HG03280 (cell line): ENCODE results near the gene ITPK1.

Experiments
- ATAC-seq: cut with Tn5 transposase; IDR thresholded peaks from one replicate; pipeline ENCODE4 v1.9.1; 2021; ENCODE audit warnings: mild to moderate bottlenecking, moderate library complexity; ENCODE audit not compliant: unreplicated experiment

The ITPK1 gene

GRCh38 chr14:92942976-92943710 lies 172.6 kb downstream of the ITPK1 start:
- no peak for ATAC-seq

- no peak for ATAC-seq
These were observed 173.1 kb downstream of the ITPK1 start for GRCh38 chr14:92942576-92942975.

- no peak for ATAC-seq
These were observed 173.6 kb downstream of the ITPK1 start for GRCh38 chr14:92942136-92942535.

- no peak for ATAC-seq
These were observed 174.2 kb downstream of the ITPK1 start for GRCh38 chr14:92941531-92941930.

- no peak for ATAC-seq
These were observed 175.2 kb downstream of the ITPK1 start for GRCh38 chr14:92940543-92940942.

GRCh38 chr14:92939699-92940098 lies 176.0 kb downstream of the ITPK1 start:
- ATAC-seq: no peak

- no peak for ATAC-seq
These were observed 176.6 kb downstream of the ITPK1 start for GRCh38 chr14:92938890-92939671.

- no peak for ATAC-seq
These were observed 177.4 kb downstream of the ITPK1 start for GRCh38 chr14:92938235-92938875.

GRCh38 chr14:92937051-92937937 lies 178.4 kb downstream of the ITPK1 start:
- ATAC-seq: no peak

GRCh38 chr14:92936085-92936484 lies 179.6 kb downstream of the ITPK1 start:
- ATAC-seq: no peak

GRCh38 chr14:92935446-92935845 lies 180.3 kb downstream of the ITPK1 start:
- no peak for ATAC-seq

- no peak for ATAC-seq
These were observed 181.3 kb downstream of the ITPK1 start for GRCh38 chr14:92934196-92935085.

GRCh38 chr14:92933481-92933880 lies 182.2 kb downstream of the ITPK1 start:
- ATAC-seq: no peak

- no peak for ATAC-seq
These were observed 183.0 kb downstream of the ITPK1 start for GRCh38 chr14:92932448-92933395.

GRCh38 chr14:92931681-92932447 lies 183.9 kb downstream of the ITPK1 start:
- ATAC-seq: no peak

GRCh38 chr14:92930737-92931602 lies 184.8 kb downstream of the ITPK1 start:
- ATAC-seq: no peak
